Epithelial cell of prostate (primary cell): Measurements from ENCODE around the gene SGF29.
"Not testable (repeated sequence)": the region's sequence is repeated elsewhere in the genome, so short reads cannot be mapped to it uniquely, and the experiment has no call there.

Source experiments
- DNase-seq: peaks from one replicate; pipeline ENCODE4 v3.0.0-alpha.2; 2011; ENCODE audit warnings: low read depth, low spot score
- H3K27ac ChIP-seq: fragments of 450-650 bp; 2 replicates; pipeline ENCODE4 v1.5.1; 2017; ENCODE audit warnings: mild to moderate bottlenecking

The SGF29 gene

DNA sequence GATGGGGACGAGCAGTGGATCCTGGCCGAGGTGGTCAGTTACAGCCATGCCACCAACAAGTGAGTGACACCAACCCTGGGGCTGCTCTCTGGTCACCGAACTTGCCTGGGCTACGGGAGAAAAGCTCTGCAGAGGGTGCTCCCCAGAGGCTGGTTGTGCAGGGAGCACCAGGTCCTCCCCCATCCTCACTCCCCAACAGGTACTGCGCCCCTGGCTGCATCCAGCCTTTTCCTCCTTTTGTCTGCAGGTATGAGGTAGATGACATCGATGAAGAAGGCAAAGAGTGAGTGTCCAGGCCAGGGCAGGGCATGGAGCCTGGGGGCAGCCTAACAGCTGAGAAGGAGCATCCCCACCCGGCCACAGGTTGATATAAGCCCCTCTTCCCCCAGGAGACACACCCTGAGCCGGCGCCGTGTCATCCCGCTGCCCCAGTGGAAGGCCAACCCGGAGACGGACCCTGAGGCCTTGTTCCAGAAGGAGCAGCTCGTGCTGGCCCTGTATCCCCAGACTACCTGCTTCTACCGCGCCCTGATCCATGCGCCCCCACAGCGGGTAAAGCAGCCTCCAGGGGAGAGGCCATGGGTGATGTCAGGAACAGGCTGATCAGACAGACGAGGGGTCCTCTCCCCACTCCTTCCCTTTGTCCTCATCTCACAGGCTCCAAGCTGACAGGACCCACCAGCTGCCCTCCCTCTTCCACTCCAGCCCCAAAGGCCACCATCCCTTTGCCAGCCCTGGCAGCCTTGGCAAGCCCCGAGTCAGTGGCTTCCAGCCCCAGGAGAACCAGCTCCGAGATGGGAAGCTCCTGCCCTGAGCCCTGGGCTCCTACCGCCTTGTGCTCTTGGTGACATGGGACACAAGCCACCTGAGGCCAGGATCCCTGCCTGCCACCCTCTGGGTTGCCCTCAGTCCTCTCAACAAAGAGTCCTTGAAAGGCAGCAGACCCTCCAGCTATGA is 36.9 kb downstream of the SGF29 start:
- no peak overlapping the region for H3K27ac ChIP-seq
- DNase-seq: no peak

DNA sequence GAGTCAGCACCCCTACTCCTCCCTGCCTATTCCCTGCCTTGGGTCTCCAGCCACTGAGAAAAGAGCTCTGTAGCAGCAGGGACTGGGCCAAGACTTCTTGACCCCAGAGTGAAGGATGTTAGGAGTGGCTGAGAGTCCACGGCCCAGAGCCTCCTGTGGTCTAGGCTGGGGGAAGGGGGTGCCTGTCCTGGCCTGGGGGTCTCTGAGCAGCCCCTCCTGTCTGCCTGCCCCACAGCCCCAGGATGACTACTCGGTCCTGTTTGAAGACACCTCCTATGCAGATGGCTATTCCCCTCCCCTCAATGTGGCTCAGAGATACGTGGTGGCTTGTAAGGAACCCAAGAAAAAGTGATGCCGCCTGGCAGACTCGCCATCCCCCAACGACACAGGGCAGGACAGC is 37.6 kb downstream of the SGF29 start:
- no peak overlapping the region for H3K27ac ChIP-seq
- DNase-seq: no peak

DNA sequence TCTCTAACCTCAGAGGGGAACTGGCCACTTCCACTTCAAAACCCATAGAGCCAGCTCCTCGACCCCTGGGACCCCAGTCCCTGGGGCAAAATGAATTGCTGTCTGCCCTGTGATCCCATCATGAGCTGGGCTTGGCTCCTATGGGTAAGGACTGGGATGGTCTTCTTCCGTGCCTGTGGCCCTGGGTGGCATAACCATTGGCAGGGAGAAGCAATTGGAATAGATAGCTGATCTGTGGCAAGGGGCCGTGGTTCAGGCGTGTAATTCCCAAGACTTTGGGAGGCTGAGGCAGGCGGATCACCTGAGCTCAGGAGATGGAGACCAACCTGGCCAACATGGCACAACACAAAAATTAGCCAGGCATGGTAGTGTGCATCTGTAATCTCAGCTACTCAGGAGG is 38.8 kb downstream of the SGF29 start:
- no peak for DNase-seq
- H3K27ac ChIP-seq: no peak overlapping the region

DNA sequence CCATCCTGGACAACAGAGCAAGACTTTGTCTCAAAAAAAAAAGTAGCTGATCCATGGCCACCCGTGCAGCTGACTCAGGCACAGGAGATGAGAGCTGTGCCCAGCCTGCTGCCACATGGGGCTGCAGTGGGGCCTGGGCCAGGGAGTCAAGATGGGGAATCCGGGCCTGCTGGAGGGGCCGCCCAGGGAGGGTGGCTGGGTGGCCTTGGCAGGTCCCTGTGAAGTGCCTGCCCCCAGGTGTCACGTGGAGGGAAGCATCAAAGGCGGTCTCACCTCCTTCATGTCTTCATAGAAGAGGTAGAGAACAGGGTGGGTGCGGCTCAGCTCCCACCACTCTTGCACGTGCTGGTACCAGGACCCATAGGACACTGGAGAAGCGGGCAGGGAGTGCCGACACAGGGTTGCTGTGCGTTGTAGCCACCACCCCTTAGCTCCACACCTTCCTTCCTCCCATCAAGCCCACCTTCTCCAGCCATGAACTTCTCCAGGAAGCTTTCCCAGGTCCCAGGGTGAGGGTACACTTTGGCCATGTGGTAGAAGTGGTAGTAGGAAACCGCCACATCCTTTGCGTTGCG is 39.3 kb downstream of the SGF29 start:
- no peak overlapping the region for H3K27ac ChIP-seq
- DNase-seq: no peak

DNA sequence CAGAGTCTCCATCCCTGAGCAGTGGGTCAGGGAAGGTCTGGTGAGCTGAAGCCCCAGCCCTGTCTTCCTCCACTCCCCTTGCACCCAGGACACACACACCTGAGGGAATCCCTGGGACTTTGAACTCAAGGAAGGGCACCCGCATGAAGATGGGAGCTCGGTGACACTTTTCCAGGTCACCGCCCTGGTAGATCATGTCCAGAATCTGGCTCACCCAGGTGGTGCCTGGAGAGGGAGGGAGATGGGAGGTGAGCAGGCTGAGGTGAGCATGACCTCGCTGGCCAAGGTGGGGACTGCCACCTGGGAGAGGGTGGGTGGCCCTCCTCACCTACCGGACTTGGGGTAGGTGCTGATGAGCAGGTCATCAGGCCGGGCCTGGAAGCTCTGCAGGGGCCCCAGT is 41.7 kb downstream of the SGF29 start:
- not testable (repeated sequence) for DNase-seq, H3K27ac ChIP-seq

DNA sequence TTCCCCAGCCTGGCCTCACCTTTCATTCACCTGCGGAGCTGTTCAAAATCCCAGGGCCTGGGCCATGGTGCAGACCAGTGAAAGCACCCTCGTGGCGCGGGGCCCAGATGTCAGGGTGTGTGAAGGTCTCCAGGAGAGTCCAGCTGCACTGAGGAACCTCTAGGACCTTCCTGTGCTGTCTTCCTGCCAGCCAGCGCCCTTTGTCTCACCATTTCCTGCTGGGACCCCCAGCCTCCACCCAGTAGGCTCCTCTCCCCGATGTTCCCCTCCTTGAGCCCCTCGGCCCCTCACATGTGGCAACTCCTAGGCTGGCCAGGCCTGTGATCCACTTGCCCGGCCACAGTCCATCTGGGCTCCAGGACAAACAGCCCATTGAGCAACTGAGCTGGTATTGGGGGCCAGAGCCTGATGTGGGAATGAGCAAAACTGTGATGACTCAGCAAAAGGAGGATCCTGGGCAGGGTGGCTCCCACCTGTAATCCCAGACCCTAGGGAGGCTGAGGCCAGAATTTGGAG is 42.5 kb downstream of the SGF29 start:
- no peak overlapping the region for H3K27ac ChIP-seq
- no peak for DNase-seq

DNA sequence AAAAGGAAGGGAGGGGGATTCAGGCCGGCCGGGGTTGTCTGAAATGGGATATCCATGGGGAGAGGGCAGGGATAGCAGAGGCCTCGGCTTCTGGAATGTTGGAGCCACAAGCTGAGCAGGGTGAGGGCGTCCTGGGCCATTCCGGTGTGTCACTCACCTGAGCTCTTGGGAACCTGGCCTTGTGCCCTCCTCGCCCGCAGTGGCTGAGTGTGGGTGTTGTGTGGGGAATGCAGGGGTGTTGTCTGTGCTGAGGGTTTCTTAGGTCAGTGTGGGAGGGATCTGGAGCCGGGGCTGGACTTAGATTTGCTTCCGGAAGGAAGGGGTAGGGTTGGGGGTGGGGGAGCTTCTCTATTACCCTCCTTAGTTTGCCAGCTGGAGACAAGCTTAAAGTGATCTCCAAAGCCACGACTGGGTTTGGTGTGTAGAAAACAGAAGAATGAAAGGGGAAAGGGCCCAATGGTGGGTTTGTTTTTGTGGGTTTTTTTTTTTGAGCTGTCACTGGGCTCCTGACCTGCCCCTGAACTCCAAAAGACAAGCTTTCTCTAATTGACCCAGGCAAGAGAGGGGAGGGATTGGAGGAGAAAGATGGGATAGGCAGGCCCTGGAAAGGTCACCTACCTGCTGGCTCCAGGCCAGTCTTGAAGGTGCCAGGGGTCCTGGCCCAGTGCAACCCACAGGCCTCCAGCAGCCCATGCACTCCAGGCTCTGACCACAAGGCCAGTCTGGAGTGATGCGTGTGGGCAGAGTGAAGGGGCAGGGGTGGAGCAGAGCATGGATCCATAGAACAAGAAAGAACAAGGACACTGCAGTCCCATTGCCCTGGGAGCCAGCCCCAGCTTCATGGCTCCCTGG is 43.3 kb downstream of the SGF29 start, which contains the start of gene SULT1A2:
TSS of gene SULT1A2 (minus strand) at position 211 of the 852 bp plus-strand sequence. CDS start 1,120 bp downstream, outside the sequence.
- H3K27ac ChIP-seq: no peak within 1 kb of the TSS
- DNase-seq: peak; percentile 29

DNA sequence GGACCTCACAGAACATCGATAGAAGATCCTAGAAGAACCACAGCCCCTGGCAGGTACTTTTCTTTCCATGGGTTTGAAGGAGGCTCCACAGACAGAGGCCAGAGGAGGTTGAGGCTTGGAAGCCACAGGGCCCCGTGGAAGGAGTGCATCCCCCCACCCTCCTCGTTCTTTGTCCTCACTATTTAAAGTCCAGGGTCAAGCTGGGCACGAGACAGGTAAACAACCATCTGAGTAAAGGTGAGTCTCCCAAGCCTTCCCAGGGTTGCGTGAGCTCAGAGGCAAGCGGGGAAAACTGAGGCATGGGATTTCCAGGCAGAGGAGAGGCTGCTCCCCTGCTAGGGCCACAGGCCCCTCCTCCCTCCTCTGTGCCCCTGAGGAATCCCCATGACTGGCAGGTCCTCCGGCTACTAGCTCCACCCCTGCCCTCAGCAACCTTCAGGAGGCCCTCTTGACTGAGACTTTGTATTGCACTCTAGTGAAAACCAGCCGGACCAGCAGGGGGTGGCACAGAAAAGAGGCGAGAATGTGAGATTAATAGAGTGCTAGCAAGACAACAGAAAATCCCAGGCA is 44.1 kb downstream of the SGF29 start:
- no peak overlapping the region for H3K27ac ChIP-seq
- DNase-seq: no peak

DNA sequence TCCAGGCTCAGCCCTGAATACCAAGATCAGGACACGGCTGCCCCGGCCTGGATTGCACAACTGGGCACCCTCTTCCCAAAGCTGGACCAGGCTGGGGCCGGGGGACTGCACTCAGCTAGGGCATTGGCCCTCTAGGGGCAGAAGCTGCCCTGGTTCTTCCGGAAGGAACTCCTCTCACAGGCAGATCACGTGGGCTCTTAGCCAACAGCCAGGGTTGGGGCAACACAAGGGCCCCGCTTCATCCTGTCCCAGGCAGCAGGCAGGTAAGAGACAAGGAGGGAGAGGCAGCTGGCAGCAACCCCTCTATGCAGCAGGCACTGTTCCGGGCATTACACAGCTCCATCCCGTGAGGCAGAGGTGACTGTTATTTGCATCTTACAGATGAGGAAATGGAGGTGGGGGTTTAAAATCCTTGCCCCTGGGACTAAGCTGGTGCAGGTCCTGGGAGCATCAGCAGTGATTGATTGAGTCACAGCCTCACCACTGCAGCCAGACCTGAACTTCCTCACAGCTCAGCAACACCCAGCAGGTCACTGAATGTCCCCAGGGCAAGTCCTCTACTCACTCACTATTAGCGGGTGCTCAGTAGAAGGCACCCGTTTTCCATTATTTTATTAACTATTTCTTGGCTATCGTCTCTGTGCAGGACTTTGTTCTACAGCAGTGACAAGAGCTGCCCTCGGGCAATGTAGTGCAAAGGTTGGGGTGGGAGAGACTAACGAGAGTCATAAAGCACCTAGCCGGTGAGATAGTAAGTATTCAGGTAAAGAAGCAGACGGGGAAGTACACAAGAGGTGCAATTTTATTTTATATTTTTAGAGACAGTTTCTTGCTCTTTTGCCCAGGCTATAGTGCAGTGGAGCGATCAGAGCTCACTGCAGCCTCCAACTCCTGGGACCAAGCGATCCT is 45.9 kb downstream of the SGF29 start:
- H3K27ac ChIP-seq, DNase-seq: not testable (repeated sequence)

DNA sequence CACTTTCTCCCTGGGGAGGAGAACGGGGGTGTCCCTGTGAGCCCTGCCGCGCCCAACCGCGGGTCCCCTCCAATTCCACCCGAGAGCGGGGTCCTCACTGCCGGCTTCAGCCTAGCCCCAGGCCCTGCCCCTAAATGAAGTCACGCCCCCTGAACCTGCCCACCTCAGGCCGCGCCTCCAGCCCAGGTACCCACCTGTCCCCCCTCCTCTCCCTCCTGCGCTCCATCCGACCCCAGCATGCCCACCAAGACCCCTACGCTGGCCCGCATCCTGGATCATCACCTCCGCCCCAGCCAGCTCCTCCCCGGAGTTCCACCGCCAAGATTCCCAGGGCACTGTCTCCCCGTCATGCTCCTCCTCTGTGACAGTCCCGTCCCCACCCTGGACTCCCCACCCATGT is 47.2 kb downstream of the SGF29 start:
- H3K27ac ChIP-seq, DNase-seq: not testable (repeated sequence)

DNA sequence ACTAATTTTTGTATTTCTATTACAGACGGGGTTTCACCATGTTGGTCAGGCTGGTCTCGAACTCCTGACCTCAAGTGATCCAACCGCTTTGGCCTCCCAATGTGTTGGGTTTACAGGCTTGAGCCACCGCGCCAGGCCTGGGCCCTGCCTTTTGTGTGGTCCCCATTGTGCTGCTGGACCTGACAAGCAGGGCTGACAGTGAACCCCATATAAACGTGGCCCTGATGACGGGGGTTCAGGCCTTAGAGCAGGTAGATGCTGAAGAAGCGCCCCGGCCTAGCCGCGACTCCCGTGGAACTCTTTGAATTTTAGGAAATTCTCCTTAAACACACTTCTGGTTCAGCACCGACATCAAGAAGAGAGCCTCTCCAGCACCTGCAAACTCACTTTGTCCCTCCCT is 47.9 kb downstream of the SGF29 start:
- not testable (repeated sequence) for DNase-seq, H3K27ac ChIP-seq

DNA sequence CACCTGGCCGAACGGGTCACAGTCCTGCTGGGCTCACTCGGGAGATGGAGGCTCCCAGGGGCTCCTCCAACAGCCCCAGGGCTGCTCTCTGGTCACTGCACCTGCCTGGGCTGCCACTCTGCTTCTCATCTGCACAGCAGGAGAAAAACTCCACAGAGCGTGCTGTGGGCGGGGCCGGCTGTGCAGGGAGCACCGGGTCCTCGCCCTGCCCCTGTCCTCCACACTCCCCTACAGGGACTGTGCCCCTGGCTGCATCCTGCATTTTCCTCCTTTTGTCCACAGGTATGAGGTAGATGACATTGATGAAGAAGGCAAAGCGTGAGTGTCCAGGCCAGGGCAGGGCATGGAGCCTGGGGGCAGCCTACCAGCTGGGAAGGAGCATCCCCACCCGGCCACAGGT is 48.3 kb downstream of the SGF29 start:
- not testable (repeated sequence) for H3K27ac ChIP-seq, DNase-seq

DNA sequence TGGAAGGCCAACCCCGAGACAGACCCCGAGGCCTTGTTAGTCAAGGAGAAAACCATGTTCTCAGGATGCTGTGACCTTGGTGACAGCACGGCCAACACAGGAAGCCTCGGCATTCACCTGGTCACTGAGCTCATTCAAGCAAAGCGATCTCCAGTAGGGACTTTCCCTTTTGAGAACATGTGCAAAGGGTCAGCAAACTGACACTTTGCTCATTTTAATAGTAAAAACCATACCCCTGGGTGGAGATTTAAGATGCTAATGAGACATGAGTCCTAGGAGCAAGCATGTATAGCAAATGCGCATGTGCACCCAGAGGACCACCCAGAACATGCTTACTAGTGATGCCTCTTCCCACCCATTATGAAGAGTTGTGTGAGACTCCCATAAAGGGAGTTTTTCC is 48.8 kb downstream of the SGF29 start:
- H3K27ac ChIP-seq: no peak overlapping the region
- DNase-seq: no peak

DNA sequence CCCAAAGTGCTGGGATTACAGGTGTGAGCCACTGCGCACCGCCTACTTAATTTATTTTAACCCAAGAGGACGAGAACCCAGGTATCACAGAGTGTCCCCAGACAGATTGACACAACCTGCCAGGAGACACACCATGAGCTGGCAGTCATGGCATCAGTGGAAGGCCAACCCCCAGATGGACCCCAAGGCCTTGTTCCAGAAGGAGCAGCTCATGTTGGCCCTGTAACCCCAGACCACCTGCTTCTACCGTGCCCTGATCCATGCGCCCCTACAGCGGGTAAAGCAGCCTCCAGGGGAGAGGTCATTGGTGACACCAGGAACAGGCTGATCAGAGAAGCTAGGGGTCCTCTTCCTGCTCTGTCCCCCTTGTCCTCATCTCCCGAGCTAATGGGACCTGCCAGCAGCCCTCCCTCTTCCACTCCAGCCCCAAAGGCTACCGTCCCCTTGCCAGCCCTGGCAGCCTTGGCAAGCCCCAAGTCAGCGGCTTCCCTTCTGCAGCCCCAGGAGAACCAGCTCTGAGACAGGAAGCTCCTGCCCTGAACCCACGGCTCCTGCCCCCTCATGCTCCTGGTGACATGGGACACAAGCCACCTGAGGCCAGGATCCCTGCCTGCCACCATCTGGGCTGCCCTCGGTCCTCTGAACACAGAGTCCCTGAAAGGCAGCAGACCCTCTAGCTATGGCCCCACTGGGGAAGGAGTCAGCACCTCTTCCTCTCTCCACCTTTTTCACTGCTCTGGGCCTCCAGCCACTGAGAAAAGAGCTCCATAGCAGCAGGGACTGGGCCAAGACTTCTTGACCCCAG is 49.9 kb downstream of the SGF29 start:
- H3K27ac ChIP-seq: no peak overlapping the region
- no peak for DNase-seq

DNA sequence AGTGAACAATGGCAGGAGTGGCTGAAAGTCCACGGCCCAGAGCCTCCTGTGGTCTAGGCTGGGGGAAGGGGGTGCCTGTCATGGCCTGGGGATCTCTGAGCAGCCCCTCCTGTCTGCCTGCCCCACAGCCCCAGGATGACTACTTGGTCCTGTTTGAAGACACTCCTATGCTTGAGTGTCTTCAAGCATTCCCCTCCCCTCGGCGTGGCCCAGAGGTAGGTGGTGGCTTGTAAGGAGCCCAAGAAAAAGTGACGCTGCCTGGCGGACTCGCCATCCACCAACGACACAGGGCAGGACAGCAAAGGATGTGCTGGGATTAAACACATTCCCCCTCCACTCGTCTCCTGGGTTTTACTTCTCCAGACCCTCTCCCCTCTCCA is 50.5 kb downstream of the SGF29 start:
- no peak overlapping the region for H3K27ac ChIP-seq
- no peak for DNase-seq

DNA sequence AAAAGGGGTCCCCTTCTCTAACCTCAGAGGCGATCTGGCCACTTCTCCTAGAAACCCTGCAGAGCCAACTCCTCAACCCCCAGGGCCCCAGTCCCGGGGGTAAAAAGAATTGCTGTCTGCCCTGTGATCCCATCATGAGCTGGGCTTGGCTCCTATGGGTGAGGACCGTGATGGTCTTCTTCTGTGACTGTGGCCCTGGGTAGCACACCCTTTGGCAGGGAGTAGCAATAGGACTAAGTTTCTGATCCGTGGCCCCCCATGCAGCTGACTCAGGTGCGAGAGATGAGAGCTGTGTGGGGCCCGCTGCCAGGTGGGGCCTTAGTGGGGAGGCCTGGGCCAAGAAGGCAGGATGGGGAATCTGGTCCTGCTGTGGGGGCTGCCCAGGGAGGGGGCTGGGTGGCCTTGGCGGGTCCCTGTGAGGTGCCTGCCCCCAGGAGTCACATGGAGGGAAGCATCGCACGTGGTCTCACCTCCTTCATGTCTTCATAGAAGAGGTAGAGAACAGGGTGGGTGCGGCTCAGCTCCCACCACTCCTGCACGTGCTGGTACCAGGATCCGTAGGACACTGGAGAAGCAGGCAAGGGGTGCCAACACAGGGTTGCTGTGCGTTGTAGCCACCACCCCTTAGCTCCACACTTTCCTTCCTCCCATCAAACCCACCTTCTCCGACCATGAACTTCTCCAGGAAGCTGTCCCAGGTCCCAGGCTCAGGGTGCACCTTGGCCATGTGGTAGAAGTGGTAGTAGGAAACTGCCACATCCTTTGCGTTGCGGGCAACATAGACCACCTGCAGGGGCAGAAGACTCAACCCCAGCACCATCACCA is 52.8 kb downstream of the SGF29 start:
- no peak for DNase-seq
- no peak overlapping the region for H3K27ac ChIP-seq

DNA sequence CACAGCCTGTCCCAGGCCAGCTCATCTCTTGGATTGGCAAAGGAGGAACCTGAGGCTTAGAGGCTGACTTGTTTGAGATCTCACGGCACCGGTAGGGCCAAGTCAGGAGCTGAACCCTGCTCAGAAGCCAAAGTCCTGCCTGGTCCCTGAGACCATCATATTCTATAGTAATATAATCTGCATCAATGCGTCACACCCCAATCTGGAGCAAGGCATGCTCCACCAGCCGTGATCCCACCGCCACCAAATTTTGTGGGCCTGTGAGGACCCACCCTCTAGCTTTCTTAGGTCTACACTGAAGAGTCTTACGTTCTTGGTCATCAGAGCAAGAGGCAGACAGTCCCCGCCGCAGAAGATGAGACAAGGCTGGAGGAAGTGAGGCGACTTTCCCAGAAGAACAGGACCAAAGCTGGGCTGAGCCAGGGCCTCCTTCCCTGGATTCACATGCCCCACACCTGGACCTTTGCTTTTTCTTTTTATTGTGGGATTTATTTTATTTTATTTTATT is 53.5 kb downstream of the SGF29 start:
- DNase-seq: no peak
- H3K27ac ChIP-seq: no peak overlapping the region
